Type B pancreatic cell (in vitro differentiated cells): ENCODE data around the gene ZFR. TPM values are rescaled to one million over a fixed set of nuclear protein-coding genes. Genes with fewer than 3 reads are reported as not detected.
"Not testable (repeated sequence)": the region's sequence is repeated elsewhere in the genome, so short reads cannot be mapped to it uniquely, and the experiment has no call there.

Experiments
- DNase-seq: peaks from one replicate; pipeline ENCODE4 v3.0.0; 2021; ENCODE audit warnings: mixed read lengths; ENCODE audit not compliant: unreplicated experiment; ENCODE audit errors: extremely low spot score
- H3K27ac Mint-ChIP-seq: 2 replicates; pipeline ENCODE4 v1.8.0; 2021; ENCODE audit warnings: mild to moderate bottlenecking, mixed read lengths
- H3K27me3 Mint-ChIP-seq: 2 replicates; pipeline ENCODE4 v1.8.0; 2021; ENCODE audit warnings: mixed read lengths
- H3K36me3 Mint-ChIP-seq: 2 replicates; pipeline ENCODE4 v1.8.0; 2021; ENCODE audit warnings: mixed read lengths
- H3K4me1 Mint-ChIP-seq: one replicate; pipeline ENCODE4 v1.8.0; 2021; ENCODE audit warnings: mixed read lengths; ENCODE audit not compliant: unreplicated experiment
- H3K4me3 Mint-ChIP-seq: 2 replicates; pipeline ENCODE4 v1.8.0; 2021; ENCODE audit warnings: mild to moderate bottlenecking, mixed read lengths
- H3K9me3 Mint-ChIP-seq: 2 replicates; pipeline ENCODE4 v1.8.0; 2021; ENCODE audit warnings: mixed read lengths
- CTCF ChIP-seq: fragments of 200-600 bp; sonication (generic); conservative IDR thresholded peaks from 2 replicates; pipeline ENCODE4 v1.5.0; 2021; ENCODE audit warnings: antibody characterized with exemption, mild to moderate bottlenecking
- total RNA-seq: library from RNA; stranded (reverse); gene quantifications from 2 replicates; pipeline ENCODE4 v1.2.1, GENCODE V29; 2021; ENCODE audit warnings: low replicate concordance

ZFR gene
- total RNA-seq, 1 donor from 2014 or later, result 67.1 TPM

- Mint-ChIP-seq H3K9me3 (peaks cover 4% of the 10 kb centered on the region), H3K4me3 (no peak overlapping the region), H3K27ac (no peak overlapping the region), H3K36me3 (peaks cover 17% of the 10 kb centered on the region), H3K27me3 (no peaks in the 10 kb centered on the region), H3K4me1 (peaks cover 5% of the 10 kb centered on the region)
- no peak for TF ChIP-seq CTCF
- no peak for DNase-seq
Observed at GRCh38 chr5:32434221-32434620, 10.3 kb downstream of the ZFR start.

GRCh38 chr5:32432633-32433032, 11.9 kb downstream of the ZFR start:
- DNase-seq, result no peak
- Mint-ChIP-seq H3K4me1 (no peaks in the 10 kb centered on the region), H3K9me3 (peaks cover 5% of the 10 kb centered on the region), H3K27ac (no peak overlapping the region), H3K36me3 (peaks cover 28% of the 10 kb centered on the region), H3K4me3 (no peak overlapping the region), H3K27me3 (no peaks in the 10 kb centered on the region)
- TF ChIP-seq CTCF, result no peak

- H3K36me3 Mint-ChIP-seq, result peaks cover 42% of the 10 kb centered on the region
- H3K27me3 Mint-ChIP-seq, H3K27ac Mint-ChIP-seq, H3K4me3 Mint-ChIP-seq, H3K4me1 Mint-ChIP-seq, DNase-seq: not testable (repeated sequence)
- H3K9me3 Mint-ChIP-seq, result peaks cover 11% of the 10 kb centered on the region
Observed at GRCh38 chr5:32430825-32431224, 13.7 kb downstream of the ZFR start.

GRCh38 chr5:32428426-32428825, 16.1 kb downstream of the ZFR start:
- H3K36me3 Mint-ChIP-seq, result peaks cover 52% of the 10 kb centered on the region
- no peaks in the 10 kb centered on the region for H3K4me1 Mint-ChIP-seq
- H3K27me3 Mint-ChIP-seq, result no peaks in the 10 kb centered on the region
- no peak overlapping the region for H3K4me3 Mint-ChIP-seq
- peaks cover 11% of the 10 kb centered on the region for H3K9me3 Mint-ChIP-seq
- H3K27ac Mint-ChIP-seq, result no peak overlapping the region
- no peak for TF ChIP-seq CTCF
- DNase-seq, result no peak

GRCh38 chr5:32426440-32427151, 17.9 kb downstream of the ZFR start:
- peaks cover 11% of the 10 kb centered on the region for H3K9me3 Mint-ChIP-seq
- no peak overlapping the region for H3K4me3 Mint-ChIP-seq
- H3K27me3 Mint-ChIP-seq, result no peaks in the 10 kb centered on the region
- no peak overlapping the region for H3K27ac Mint-ChIP-seq
- no peak for TF ChIP-seq CTCF
- peaks cover 47% of the 10 kb centered on the region for H3K36me3 Mint-ChIP-seq
- no peaks in the 10 kb centered on the region for H3K4me1 Mint-ChIP-seq
- DNase-seq, result no peak

- peaks cover 34% of the 10 kb centered on the region for H3K36me3 Mint-ChIP-seq
- no peak overlapping the region for H3K4me3 Mint-ChIP-seq
- H3K4me1 Mint-ChIP-seq, result no peaks in the 10 kb centered on the region
- no peak for DNase-seq
- H3K27ac Mint-ChIP-seq, result no peak overlapping the region
- TF ChIP-seq CTCF, result no peak
- peaks cover 7% of the 10 kb centered on the region for H3K9me3 Mint-ChIP-seq
- H3K27me3 Mint-ChIP-seq, result no peaks in the 10 kb centered on the region
Observed at GRCh38 chr5:32422697-32423096, 21.8 kb downstream of the ZFR start.
